Measurements from ENCODE around the gene GLT1D1.
A peak's percentile ranks its signal among the peaks of the same experiment; 100 is the strongest.

GLT1D1 gene

GRCh38 chr12:128933039-128933438 lies 79.8 kb downstream of the GLT1D1 start:
- Histone ChIP-seq H3K4me2 (ENCODE audit: insufficient read depth, low read length) (no peak overlapping the region), H3K27me3 (ENCODE audit: insufficient read depth, low read length, poor library complexity) (no peaks in the 10 kb centered on the region), H3K27ac (ENCODE audit: low read length) (no peak overlapping the region), H3K9me3 (ENCODE audit: insufficient read depth, low read length, severe bottlenecking) (no peaks in the 10 kb centered on the region), H3K4me1 (ENCODE audit: insufficient read depth, low read length) (no peaks in the 10 kb centered on the region), H3K79me2 (ENCODE audit: insufficient read depth, low read length) (no peaks in the 10 kb centered on the region), H3K4me3 (ENCODE audit: low read depth in 1 of 2, low read length in 2 of 2) (no peak overlapping the region), H4K20me1 (ENCODE audit: insufficient read depth, low read length) (no peaks in the 10 kb centered on the region), H2AFZ (ENCODE audit: low read depth, low read length) (no peak overlapping the region), H3K36me3 (ENCODE audit: insufficient read depth, low read length) (no peaks in the 10 kb centered on the region), H3K9ac (ENCODE audit: low read depth, low read length) (no peak overlapping the region)
- ATAC-seq (ENCODE audit: insufficient read depth, low read depth) (no peak), DNase-seq (no peak)
- TF ChIP-seq EZH2 (IDR thresholded peaks at IDR 0.05; ENCODE audit: borderline replicate concordance, low read depth, low read length, severe bottlenecking) (no peak), CTCF (IDR thresholded peaks at IDR 0.05; ENCODE audit: borderline replicate concordance, extremely low read depth, low read length, poor library complexity, severe bottlenecking) (no peak)

- Histone ChIP-seq H2AFZ (ENCODE audit: low read depth, low read length) (no peak overlapping the region), H3K27ac (ENCODE audit: low read length) (no peak overlapping the region), H3K4me3 (ENCODE audit: low read depth in 1 of 2, low read length in 2 of 2) (no peak overlapping the region), H3K9ac (ENCODE audit: low read depth, low read length) (no peak overlapping the region), H3K79me2 (ENCODE audit: insufficient read depth, low read length) (no peaks in the 10 kb centered on the region), H3K4me2 (ENCODE audit: insufficient read depth, low read length) (no peak overlapping the region), H3K27me3 (ENCODE audit: insufficient read depth, low read length, poor library complexity) (no peaks in the 10 kb centered on the region), H3K36me3 (ENCODE audit: insufficient read depth, low read length) (no peaks in the 10 kb centered on the region), H4K20me1 (ENCODE audit: insufficient read depth, low read length) (no peaks in the 10 kb centered on the region), H3K4me1 (ENCODE audit: insufficient read depth, low read length) (no peaks in the 10 kb centered on the region), H3K9me3 (ENCODE audit: insufficient read depth, low read length, severe bottlenecking) (no peaks in the 10 kb centered on the region)
- ATAC-seq (ENCODE audit: insufficient read depth, low read depth) = 0 out of 3 replicates have a peak, but pooled peaks have one; percentile 35
- TF ChIP-seq EZH2 (IDR thresholded peaks at IDR 0.05; ENCODE audit: borderline replicate concordance, low read depth, low read length, severe bottlenecking) (no peak), CTCF (IDR thresholded peaks at IDR 0.05; ENCODE audit: borderline replicate concordance, extremely low read depth, low read length, poor library complexity, severe bottlenecking) (no peak)
- DNase-seq = no peak
Observed at GRCh38 chr12:128933926-128934325, 80.6 kb downstream of the GLT1D1 start.

DNA sequence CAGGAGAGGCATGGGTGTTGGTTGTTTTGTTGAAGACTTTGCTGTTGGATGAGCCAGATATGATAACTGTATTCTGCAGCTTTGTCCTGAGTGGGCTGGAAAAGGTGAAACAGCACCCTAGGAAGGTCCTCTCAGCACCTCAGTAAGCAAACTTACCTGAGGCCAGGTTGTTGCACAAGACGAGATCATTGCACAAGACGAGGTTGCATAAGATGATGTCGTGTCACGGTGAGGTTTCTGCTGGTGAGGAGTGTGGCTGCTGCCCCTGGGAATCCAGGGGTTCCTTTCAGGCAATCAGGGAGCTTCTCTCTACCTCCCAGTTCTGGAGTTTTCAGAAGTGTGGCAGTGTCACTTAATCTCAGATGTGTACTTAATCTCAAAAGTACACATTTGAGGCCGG lies 85.6 kb downstream of the GLT1D1 start:
- no peaks in the 10 kb centered on the region for H3K79me2 ChIP-seq (ENCODE audit: insufficient read depth, low read length)
- H4K20me1 ChIP-seq (ENCODE audit: insufficient read depth, low read length) = no peaks in the 10 kb centered on the region
- no peak overlapping the region for H2AFZ ChIP-seq (ENCODE audit: low read depth, low read length)
- no peak overlapping the region for H3K9ac ChIP-seq (ENCODE audit: low read depth, low read length)
- no peak overlapping the region for H3K4me3 ChIP-seq (ENCODE audit: low read depth in 1 of 2, low read length in 2 of 2)
- DNase-seq = no peak
- TF ChIP-seq EZH2 (IDR thresholded peaks at IDR 0.05; ENCODE audit: borderline replicate concordance, low read depth, low read length, severe bottlenecking) (no peak), CTCF (IDR thresholded peaks at IDR 0.05; ENCODE audit: borderline replicate concordance, extremely low read depth, low read length, poor library complexity, severe bottlenecking) (no peak)
- no peaks in the 10 kb centered on the region for H3K27me3 ChIP-seq (ENCODE audit: insufficient read depth, low read length, poor library complexity)
- no peaks in the 10 kb centered on the region for H3K4me1 ChIP-seq (ENCODE audit: insufficient read depth, low read length)
- H3K27ac ChIP-seq (ENCODE audit: low read length) = no peak overlapping the region
- ATAC-seq (ENCODE audit: insufficient read depth, low read depth) = no peak
- no peaks in the 10 kb centered on the region for H3K9me3 ChIP-seq (ENCODE audit: insufficient read depth, low read length, severe bottlenecking)
- H3K36me3 ChIP-seq (ENCODE audit: insufficient read depth, low read length) = no peaks in the 10 kb centered on the region
- no peak overlapping the region for H3K4me2 ChIP-seq (ENCODE audit: insufficient read depth, low read length)

Data from DND-41 (cell line).